ENCODE measurements around the gene PKP4.

PKP4 gene

DNA sequence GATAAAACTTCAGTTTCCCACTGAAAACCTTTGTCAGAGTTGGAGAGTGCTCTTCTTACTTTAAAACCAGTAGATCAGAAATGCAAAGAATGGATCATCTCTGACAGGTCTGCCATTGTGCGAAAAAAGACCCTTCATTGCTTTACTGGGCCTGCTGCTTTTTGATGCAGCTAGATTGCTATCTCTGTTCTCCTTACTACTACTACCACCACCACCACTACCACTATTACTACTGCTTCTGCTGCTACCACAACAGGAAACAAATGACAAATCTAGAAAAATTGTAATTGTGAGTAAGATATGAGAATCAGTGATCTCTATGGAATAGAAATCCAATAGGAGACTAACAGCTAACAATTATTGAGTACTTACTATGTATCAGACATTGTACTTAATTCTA is 85.8 kb downstream of the PKP4 start:
- ChIA-PET CTCF (interaction anchor here (1.3 to 1.5 kb wide), 2 partner anchors 14 to 51 kb away, joined by 3 to 4 read pairs; no protein-coding TSS in a partner anchor), POLR2A (no interaction called here)
- TF ChIP-seq, protein P1, sequence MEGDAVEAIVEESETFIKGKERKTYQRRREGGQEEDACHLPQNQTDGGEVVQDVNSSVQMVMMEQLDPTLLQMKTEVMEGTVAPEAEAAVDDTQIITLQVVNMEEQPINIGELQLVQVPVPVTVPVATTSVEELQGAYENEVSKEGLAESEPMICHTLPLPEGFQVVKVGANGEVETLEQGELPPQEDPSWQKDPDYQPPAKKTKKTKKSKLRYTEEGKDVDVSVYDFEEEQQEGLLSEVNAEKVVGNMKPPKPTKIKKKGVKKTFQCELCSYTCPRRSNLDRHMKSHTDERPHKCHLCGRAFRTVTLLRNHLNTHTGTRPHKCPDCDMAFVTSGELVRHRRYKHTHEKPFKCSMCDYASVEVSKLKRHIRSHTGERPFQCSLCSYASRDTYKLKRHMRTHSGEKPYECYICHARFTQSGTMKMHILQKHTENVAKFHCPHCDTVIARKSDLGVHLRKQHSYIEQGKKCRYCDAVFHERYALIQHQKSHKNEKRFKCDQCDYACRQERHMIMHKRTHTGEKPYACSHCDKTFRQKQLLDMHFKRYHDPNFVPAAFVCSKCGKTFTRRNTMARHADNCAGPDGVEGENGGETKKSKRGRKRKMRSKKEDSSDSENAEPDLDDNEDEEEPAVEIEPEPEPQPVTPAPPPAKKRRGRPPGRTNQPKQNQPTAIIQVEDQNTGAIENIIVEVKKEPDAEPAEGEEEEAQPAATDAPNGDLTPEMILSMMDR (IDR thresholded peaks at IDR 0.05; ENCODE audit: control extremely low read depth, extremely low read depth, low read depth, missing control alignments): no peak
- DNase-seq (ENCODE audit: extremely low spot score): no peak

DNA sequence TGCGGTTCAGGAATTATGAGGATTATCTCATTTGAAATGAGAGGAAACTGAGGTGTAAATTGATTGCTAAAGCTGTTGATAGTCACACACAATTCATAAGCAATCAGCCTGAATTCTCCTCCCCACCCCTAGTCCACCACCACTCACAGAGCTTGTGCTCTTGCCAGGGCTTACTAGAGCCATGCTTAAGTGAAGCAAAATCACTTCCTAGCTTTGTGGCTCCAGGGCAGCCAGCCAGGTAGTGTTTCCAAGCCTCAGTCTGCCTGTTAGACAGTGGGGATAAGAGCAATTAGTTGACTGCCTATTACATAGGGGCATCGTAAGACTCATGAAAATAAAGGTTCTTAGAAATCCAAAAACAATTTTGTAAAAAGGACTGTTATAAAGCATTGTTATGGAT is 87.2 kb downstream of the PKP4 start:
- TF ChIP-seq, protein P1 (IDR thresholded peaks at IDR 0.05; ENCODE audit: control extremely low read depth, extremely low read depth, low read depth, missing control alignments): no peak
- DNase-seq (ENCODE audit: extremely low spot score): no peak
- CTCF ChIA-PET: interaction anchor here (1.0 to 2.6 kb wide), 2 partner anchors 10 to 11 kb away, joined by 3 to 11 read pairs; no protein-coding TSS in a partner anchor
- POLR2A ChIA-PET: no interaction called here

DNA sequence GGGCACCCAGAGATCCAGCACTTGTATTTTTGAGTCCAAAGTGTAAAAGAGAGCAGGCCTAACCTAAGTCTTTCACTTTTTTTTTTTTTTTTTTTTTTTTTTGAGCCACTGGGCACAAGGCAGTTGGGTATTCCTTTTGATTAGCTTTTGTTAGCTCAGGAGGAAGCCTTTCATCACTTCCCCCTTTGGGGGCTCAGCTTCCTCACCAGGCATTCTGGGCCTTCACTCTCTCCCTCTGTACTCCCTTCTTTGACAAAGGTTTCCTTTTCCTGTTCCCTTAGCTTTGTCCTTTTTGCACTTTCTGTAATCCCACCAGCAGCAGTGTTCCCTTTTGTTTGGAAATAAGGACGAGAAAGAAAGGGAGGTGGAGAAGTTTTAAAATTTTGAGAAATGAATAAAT is 88.2 kb downstream of the PKP4 start:
- ChIA-PET CTCF (interaction anchor here (0.8 to 2.6 kb wide), 2 partner anchors 10 to 15 kb away, joined by 3 to 11 read pairs; no protein-coding TSS in a partner anchor), POLR2A (no interaction called here)
- TF ChIP-seq, protein P1 (IDR thresholded peaks at IDR 0.05; ENCODE audit: control extremely low read depth, extremely low read depth, low read depth, missing control alignments): no peak
- DNase-seq (ENCODE audit: extremely low spot score): no peak

DNA sequence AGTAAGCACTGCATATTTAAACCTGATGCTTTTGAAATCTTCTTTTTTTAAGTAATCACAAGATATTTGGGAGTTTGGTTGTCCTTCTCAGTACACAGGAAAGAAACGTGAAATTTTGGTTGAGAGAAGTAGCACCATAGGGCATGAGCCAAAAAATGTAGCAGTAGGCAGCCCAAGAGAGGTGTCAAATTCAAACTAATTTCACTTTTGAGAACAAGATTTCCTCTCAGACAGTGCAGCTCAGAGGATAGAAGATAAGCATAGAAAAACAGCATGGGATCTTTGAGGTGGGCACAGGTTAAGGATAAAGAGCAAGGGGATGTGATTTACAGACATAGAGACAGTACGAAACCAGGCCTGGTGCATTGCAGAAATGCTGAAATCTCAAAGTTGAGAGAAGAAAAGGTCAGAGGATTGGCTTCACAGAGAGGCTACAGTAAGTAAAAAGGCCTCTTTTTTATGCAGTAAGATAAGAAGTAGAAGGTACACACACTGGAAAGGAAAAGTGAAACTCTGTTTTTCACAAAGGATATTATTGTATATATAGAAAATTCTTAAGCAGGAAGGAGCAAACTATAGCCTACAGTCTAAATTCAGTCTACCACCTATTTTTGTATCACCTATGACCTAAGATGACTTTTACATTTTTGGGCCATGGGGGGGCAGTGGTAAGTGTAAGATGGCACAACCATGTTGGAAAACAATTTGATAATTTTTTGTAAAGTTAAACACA is 89.8 kb downstream of the PKP4 start:
- ChIA-PET CTCF (interaction anchor here (1.0 kb wide), 1 partner anchor 17 kb away, joined by 3 read pairs; no protein-coding TSS in a partner anchor), POLR2A (no interaction called here)
- TF ChIP-seq, protein P1 (IDR thresholded peaks at IDR 0.05; ENCODE audit: control extremely low read depth, extremely low read depth, low read depth, missing control alignments): no peak
- DNase-seq (ENCODE audit: extremely low spot score): peak; percentile 13

DNA sequence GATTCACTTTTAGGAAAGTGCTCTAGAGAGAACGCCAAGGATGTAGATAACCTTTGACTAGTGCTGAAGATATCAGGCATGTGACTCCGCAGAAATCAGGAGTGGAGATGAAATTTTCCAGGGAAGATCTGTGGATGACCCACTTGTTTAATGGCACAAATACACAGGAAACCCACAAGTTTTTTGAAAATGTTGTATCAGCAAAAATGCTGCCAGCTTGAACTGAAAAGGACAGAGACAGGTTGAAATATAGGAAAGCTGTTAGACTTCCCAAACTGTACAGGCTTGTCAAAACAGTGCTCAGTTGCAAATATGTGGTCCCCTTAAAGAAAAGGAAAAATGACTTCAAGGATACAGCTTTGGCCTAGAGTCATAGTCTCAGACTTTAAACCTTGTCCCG is 96.5 kb downstream of the PKP4 start:
- CTCF ChIA-PET: interaction anchor here (3.6 kb wide), 1 partner anchor 9 kb away, joined by 11 read pairs; no protein-coding TSS in a partner anchor
- DNase-seq (ENCODE audit: extremely low spot score): no peak
- POLR2A ChIA-PET: no interaction called here
- TF ChIP-seq, protein P1 (IDR thresholded peaks at IDR 0.05; ENCODE audit: control extremely low read depth, extremely low read depth, low read depth, missing control alignments): no peak

DNA sequence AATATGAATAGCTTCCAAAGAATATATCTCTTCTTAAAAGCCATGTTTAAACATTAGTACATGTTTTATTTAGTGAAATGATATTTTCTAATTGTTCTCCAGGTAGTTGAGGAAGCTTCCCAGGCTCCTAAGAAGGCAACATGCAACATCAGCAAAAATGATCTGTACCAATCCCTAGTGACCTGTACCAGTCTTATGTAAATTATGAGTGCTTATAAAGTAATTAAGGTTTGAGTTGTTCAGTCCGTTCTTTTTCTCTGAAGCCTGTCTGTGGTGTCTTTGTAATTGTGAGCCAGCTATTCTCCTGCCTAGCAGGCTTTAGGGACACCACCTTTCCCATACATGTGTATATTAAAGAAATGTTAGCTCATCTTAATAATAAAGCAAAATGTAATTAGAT is 98.2 kb downstream of the PKP4 start:
- TF ChIP-seq, protein P1 (IDR thresholded peaks at IDR 0.05; ENCODE audit: control extremely low read depth, extremely low read depth, low read depth, missing control alignments): no peak
- ChIA-PET POLR2A (no interaction called here), CTCF (interaction anchor here (0.9 to 3.6 kb wide), 3 partner anchors 10 to 20 kb away, joined by 3 to 11 read pairs (median 4); no protein-coding TSS in a partner anchor)
- no peak for DNase-seq (ENCODE audit: extremely low spot score)
